Measurements from ENCODE around the gene CBS. TPM values are rescaled to one million over a fixed set of nuclear protein-coding genes. Genes with fewer than 3 reads are reported as not detected.
"Not testable (repeated sequence)": the region's sequence is repeated elsewhere in the genome, so short reads cannot be mapped to it uniquely, and the experiment has no call there.

Gene CBS
- total RNA-seq, 2 experiments from 2014 or later, result 60.4 to 64.2 TPM

DNA sequence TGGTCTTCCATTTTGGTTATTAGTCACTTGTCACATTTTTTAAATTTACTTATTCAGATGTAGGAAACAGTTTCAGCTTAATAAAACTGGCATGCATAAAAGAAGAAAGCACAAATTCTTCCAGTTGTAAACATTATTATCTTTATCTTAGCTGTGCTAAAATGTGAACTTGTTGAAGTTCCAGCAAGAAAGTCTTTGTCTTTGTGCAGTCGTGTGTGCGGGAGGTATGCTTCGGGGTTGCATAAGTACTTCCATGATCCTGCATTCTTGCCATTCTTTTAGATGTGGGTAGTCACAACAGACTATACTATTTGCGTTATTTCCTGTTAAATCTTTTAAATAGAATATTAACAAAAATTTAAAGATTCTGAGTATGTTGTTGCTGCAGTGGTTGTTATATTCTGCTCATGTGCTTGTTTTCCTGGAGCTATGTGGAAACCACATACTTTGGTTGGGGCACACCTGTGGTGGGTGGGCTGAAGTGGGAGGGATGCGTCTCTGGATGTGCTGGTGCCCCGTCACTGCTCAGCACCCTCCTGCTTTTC is 49.9 kb downstream of the CBS start:
- H3K27ac Mint-ChIP-seq, result no peak overlapping the region
- H3K4me1 Mint-ChIP-seq, result no peaks in the 10 kb centered on the region
- no peaks in the 10 kb centered on the region for H3K27me3 Mint-ChIP-seq
- H3K36me3 Mint-ChIP-seq (ENCODE audit: low read depth), result peaks cover 55% of the 10 kb centered on the region
- H3K9me3 Mint-ChIP-seq, result no peaks in the 10 kb centered on the region
- DNase-seq, result no peak
- ChIA-PET CTCF (no interaction called here), POLR2A (no interaction called here)
- no peak overlapping the region for H3K4me3 Mint-ChIP-seq

DNA sequence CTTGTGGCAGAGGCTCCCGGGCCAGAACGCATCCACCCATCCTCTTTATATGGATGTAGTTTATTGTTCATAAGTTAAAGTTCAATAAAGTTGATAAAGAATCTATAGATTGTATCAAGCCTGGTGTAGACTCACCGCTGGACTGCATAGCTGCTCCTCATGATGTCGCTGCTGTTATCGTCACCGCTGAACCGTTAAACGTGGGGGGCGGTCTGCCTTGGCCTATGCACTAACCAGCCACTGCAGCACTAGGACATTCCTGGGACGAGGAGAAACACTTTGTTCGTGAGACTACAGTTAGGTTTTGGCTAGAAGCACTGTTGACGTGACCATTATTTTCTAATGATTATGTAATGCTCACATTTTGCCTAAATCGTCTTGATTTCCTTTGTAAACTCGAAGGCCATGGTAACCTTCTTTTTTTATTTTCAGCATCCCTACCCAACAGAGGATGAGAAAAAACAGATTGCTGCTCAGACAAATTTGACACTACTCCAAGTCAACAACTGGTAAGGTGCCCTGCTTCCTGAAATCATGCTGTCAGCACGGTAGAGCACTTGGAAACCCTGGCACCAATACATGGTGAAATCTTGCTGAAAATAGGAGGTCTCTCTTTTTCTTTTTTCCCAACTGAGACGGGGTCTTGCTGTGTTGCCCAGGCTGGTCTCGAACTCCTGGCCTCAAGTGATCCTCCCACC is 51.0 kb downstream of the CBS start:
- H3K9me3 Mint-ChIP-seq, result no peaks in the 10 kb centered on the region
- ChIA-PET POLR2A (no interaction called here), CTCF (interaction anchor here (0.5 kb wide), 1 partner anchor 10 kb away, joined by 4 read pairs; no protein-coding TSS in a partner anchor)
- H3K4me1 Mint-ChIP-seq, result no peaks in the 10 kb centered on the region
- H3K27me3 Mint-ChIP-seq, result no peaks in the 10 kb centered on the region
- no peak overlapping the region for H3K27ac Mint-ChIP-seq
- no peak for DNase-seq
- no peak overlapping the region for H3K4me3 Mint-ChIP-seq
- H3K36me3 Mint-ChIP-seq (ENCODE audit: low read depth), result peaks cover 55% of the 10 kb centered on the region

DNA sequence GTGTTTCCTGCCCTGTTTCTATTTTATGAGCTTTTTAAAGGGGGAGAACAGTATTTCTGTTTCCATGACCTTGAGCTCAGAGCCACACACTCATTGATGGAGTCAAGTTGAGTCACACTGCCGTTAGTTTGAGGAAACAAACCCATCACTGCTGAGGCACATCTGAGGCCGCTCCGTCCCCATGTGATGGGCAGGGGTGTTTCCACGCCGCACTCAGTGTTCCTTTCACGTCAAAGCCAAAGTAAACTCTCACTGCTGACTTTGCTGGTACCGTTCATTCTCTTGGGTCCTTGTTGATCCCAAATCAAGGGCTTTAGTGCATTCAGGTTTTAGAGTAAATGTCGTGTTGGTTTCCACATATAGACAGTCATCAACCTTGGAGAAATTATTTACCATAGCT is 52.5 kb downstream of the CBS start:
- CTCF ChIA-PET, result no interaction called here
- Mint-ChIP-seq H3K36me3 (ENCODE audit: low read depth) (peaks cover 44% of the 10 kb centered on the region), H3K9me3 (no peaks in the 10 kb centered on the region), H3K4me1 (no peaks in the 10 kb centered on the region), H3K4me3 (no peak overlapping the region), H3K27me3 (no peaks in the 10 kb centered on the region), H3K27ac (no peak overlapping the region)
- DNase-seq, result no peak
- POLR2A ChIA-PET, result no interaction called here

DNA sequence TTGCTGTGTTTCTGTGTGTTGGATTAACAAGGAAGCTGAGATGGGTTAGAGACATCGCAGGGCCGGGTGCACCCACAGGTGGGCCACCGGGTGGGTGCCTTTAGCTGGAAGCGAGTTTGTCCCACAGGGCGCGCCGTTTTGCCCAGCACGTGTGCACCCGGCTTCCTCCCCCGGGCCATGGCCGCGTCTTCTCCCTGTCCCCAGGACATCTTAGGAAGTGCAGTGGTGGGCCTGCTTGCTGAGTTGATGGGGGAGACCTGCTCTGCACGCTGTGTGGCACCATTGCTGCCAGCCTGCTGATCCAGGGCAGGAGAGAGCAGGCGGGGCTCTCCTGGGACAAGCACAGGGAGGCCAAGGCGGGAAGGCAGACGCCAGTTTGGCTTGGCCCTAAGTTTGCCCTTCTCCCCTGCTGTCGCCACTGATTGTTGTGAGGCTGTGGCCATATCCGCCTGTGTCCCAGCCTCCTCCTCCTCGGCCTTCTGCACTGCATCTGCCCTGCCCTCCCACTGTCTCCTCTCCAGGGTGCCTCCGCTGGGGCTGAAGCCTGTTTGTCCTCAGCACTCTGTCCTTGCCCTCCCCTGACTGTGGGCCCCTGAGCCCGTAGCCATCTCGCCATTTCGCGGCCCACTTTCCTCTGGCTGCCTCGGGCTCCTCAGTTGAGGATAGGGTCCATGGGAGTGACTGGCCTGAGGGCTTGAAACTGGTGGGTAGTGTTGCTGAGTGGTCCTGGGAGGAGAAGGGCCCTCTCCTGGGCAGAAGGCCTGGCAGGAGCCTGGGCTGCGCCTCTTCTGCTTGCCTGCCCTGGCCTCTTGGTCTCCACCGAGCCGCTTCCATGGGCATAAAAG is 53.7 kb downstream of the CBS start:
- peaks cover 38% of the 10 kb centered on the region for H3K36me3 Mint-ChIP-seq (ENCODE audit: low read depth)

DNA sequence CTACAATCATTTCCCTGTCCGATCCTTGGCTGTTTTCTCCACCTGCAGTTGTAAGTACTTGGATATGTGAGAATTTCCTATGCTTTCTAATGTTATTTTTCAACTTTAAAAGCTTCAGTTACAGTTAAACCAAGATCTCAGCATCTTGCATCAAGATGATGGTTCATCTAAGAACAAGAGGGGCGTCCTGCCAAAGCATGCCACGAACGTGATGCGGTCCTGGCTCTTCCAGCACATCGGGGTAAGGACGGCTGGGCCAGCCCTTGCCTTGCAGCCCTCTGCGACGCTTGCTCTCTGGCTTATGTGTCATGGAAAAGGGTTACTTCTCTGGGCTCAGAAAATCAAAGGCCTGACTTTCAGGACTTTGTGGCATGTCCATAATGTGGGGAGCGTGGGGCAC is 54.4 kb downstream of the CBS start:
- CTCF ChIA-PET, result no interaction called here
- Mint-ChIP-seq H3K27me3 (no peaks in the 10 kb centered on the region), H3K4me1 (no peaks in the 10 kb centered on the region), H3K36me3 (ENCODE audit: low read depth) (peaks cover 43% of the 10 kb centered on the region), H3K27ac (no peak overlapping the region), H3K4me3 (no peak overlapping the region), H3K9me3 (no peaks in the 10 kb centered on the region)
- POLR2A ChIA-PET, result no interaction called here
- no peak for DNase-seq

More for the DNA sequence above, 53.7 kb downstream of the CBS start:
- H3K9me3 Mint-ChIP-seq, result no peaks in the 10 kb centered on the region
- ChIA-PET POLR2A (no interaction called here), CTCF (no interaction called here)
- no peaks in the 10 kb centered on the region for H3K4me1 Mint-ChIP-seq
- no peak overlapping the region for H3K27ac Mint-ChIP-seq
- H3K4me3 Mint-ChIP-seq, result no peak overlapping the region
- no peaks in the 10 kb centered on the region for H3K27me3 Mint-ChIP-seq
- no peak for DNase-seq

DNA sequence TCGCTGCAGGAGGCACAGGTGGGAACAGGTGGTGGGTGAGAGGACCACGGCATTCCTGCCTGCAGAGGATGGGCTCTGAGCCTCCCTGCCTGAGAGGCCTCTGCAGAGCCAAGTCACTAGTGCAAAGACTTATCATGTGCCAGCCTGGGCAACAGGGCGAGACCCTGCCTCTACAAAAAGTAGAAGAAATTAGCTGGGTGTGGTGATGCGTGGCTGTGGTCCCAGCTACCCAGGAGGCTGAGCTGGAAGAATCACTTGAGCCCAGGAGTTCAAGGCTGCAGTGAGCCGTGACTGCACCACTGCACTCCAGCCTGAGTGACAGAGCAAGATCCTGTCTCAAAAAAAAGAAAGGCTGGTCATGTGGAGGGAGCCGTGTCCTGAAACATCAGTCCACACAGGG is 54.9 kb downstream of the CBS start:
- ChIA-PET CTCF (no interaction called here), POLR2A (no interaction called here)
- Mint-ChIP-seq H3K4me3 (no peak overlapping the region), H3K36me3 (ENCODE audit: low read depth) (peaks cover 47% of the 10 kb centered on the region), H3K9me3 (no peaks in the 10 kb centered on the region), H3K4me1 (peaks cover 3% of the 10 kb centered on the region), H3K27me3 (no peaks in the 10 kb centered on the region), H3K27ac (no peak overlapping the region)
- DNase-seq, result no peak

DNA sequence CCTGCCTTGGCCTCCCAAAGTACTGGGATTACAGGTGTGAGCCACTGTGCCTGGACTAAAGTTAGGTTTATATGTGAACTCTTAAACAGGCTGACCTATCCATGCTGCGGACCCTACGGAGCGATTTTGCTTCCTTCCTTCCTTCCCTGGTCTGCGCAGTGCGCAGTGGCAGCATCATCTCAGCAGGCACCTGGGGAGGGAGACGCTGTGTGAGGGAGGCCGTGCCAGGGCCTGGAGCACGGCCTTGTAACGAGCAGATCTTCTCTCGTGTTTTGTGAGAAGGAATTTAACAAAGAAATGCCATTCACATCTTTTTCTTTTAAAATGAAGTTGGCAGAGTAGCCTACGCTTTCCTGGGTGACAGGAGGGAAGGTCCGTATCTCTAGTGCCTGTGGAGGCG is 55.5 kb downstream of the CBS start:
- Mint-ChIP-seq H3K4me3 (no peak overlapping the region), H3K27me3 (no peaks in the 10 kb centered on the region), H3K4me1 (peaks cover 5% of the 10 kb centered on the region), H3K36me3 (ENCODE audit: low read depth) (peaks cover 47% of the 10 kb centered on the region), H3K9me3 (no peaks in the 10 kb centered on the region), H3K27ac (no peak overlapping the region)
- ChIA-PET POLR2A (no interaction called here), CTCF (no interaction called here)
- no peak for DNase-seq

DNA sequence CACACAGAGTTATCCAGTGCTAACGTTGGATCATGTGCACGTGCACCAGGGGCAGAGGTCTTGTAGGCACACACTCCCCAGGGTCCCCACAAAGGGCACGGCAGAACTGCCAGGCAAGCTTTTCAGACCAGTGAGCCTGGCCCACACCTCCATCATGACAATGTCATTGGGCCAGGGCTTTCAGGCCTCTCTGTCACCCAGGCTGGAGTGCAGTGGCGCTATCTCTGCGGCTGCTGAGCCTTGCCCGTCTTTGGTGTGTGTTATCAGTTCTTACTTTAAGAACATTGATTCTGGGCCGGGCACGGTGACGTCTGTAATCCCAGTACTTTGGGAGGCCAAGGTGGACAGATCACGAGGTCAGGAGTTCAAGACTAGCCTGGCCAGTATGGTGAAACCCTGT is 57.1 kb downstream of the CBS start:
- POLR2A ChIA-PET, result no interaction called here
- H3K4me3 Mint-ChIP-seq, result no peak overlapping the region
- H3K27me3 Mint-ChIP-seq, result no peaks in the 10 kb centered on the region
- CTCF ChIA-PET, result interaction anchor here (0.7 kb wide), 1 partner anchor 616 kb away, joined by 5 read pairs; no protein-coding TSS in a partner anchor
- no peak overlapping the region for H3K27ac Mint-ChIP-seq
- peaks cover 48% of the 10 kb centered on the region for H3K36me3 Mint-ChIP-seq (ENCODE audit: low read depth)
- no peaks in the 10 kb centered on the region for H3K9me3 Mint-ChIP-seq
- no peak for DNase-seq
- peaks cover 5% of the 10 kb centered on the region for H3K4me1 Mint-ChIP-seq

DNA sequence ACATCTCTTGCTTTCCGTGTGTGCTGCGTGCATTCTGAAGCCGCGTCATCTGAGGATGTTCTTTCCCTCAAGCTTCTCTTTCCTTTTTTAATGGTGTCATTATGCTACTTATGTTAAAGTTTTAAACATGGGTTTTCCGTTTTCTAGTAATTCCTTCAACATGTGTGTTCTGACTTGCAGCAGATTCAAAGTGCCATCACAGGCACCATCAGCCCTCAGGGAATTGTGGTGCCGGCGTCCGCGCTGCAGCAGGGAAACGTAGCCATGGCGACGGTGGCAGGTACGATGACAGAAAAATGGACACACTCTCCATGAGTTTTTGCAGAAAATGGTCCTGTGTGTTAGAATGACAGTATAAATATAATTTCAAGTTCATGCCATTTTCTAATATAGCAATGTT is 58.9 kb downstream of the CBS start:
- no peak for DNase-seq
- Mint-ChIP-seq H3K9me3 (no peaks in the 10 kb centered on the region), H3K4me3 (no peak overlapping the region), H3K4me1 (peaks cover 5% of the 10 kb centered on the region), H3K27ac (no peak overlapping the region), H3K36me3 (ENCODE audit: low read depth) (peaks cover 47% of the 10 kb centered on the region), H3K27me3 (no peaks in the 10 kb centered on the region)
- ChIA-PET POLR2A (no interaction called here), CTCF (no interaction called here)

DNA sequence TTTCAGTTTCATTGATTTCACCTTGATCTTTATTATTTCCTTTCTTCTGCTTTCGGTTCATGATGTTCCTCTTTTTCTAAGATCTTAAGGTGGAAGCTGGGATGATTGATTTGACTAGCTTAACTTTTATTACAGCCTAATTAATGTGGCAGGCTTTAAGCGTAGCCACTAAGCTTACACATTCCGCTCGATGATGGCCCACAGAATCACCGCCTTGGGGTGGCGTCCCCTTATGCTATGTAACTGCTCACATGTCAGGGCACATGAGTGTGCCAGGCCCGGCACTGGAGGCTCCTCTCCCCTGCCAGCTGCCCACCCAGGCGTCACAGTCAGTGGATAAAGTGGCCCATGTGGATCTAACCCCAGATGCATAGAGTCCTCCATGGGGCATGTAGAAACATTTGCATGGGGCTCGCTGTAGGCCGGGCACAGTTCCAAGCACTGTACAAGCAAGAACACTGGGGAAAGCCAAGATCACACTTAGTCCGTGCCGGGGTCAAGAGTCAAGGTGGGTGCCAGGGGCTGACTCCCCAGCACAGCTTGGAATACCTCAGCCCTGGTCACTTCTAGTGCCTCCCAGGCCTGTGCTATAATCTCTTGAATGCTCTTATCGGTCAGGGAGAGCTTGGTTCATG is 59.6 kb downstream of the CBS start:
- H3K36me3 Mint-ChIP-seq (ENCODE audit: low read depth), result peaks cover 46% of the 10 kb centered on the region
- POLR2A ChIA-PET, result no interaction called here
- CTCF ChIA-PET, result no interaction called here
- no peak overlapping the region for H3K27ac Mint-ChIP-seq
- H3K9me3 Mint-ChIP-seq, result no peaks in the 10 kb centered on the region
- peaks cover 5% of the 10 kb centered on the region for H3K4me1 Mint-ChIP-seq
- H3K27me3 Mint-ChIP-seq, result no peaks in the 10 kb centered on the region
- H3K4me3 Mint-ChIP-seq, result no peak overlapping the region
- no peak for DNase-seq

DNA sequence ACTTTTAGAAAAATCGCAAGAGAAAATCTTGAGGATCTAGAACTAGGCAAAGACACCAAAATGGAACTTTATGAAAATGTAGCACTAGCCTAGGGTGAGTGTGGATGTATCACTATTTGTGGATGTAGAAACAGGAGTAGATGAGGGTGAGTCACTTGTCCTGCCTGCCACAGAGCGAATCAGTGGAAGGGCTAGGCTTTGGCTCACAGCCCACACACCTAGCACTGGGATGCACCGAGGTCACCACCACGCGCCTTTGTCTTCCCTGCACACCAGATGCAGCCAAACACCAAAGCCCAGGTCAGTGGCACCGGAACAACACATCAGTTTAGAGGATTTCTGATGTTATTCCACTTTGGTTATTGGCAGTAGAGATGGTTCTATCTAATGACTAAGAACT is 63.0 kb downstream of the CBS start:
- ChIA-PET CTCF (no interaction called here), POLR2A (no interaction called here)
- no peaks in the 10 kb centered on the region for H3K27me3 Mint-ChIP-seq
- no peak overlapping the region for H3K4me3 Mint-ChIP-seq
- peaks cover 54% of the 10 kb centered on the region for H3K36me3 Mint-ChIP-seq (ENCODE audit: low read depth)
- H3K4me1 Mint-ChIP-seq, result peaks cover 5% of the 10 kb centered on the region
- H3K27ac Mint-ChIP-seq, result no peak overlapping the region
- no peak for DNase-seq
- no peaks in the 10 kb centered on the region for H3K9me3 Mint-ChIP-seq

DNA sequence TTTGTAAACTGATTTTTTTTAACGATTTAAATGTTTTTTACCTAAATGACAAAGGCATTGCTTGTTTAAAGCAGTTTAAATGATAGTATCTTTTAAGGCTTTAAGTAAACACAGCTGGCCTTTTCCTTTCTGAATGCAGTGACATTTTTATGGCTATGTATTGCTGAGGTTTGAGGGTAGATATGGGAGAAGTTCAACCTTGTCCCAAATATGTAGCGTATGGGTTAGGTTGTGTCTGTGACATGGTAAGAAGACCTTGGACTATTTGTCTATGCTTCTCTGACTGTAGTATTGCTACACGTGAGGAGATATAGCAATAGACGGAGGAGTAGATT is 68.8 kb downstream of the CBS start:
- CTCF ChIA-PET, result no interaction called here
- Mint-ChIP-seq H3K27me3 (no peaks in the 10 kb centered on the region), H3K36me3 (ENCODE audit: low read depth) (peaks cover 49% of the 10 kb centered on the region), H3K9me3 (no peaks in the 10 kb centered on the region), H3K4me3 (no peak overlapping the region), H3K4me1 (no peaks in the 10 kb centered on the region), H3K27ac (no peak overlapping the region)
- POLR2A ChIA-PET, result no interaction called here
- DNase-seq, result no peak

DNA sequence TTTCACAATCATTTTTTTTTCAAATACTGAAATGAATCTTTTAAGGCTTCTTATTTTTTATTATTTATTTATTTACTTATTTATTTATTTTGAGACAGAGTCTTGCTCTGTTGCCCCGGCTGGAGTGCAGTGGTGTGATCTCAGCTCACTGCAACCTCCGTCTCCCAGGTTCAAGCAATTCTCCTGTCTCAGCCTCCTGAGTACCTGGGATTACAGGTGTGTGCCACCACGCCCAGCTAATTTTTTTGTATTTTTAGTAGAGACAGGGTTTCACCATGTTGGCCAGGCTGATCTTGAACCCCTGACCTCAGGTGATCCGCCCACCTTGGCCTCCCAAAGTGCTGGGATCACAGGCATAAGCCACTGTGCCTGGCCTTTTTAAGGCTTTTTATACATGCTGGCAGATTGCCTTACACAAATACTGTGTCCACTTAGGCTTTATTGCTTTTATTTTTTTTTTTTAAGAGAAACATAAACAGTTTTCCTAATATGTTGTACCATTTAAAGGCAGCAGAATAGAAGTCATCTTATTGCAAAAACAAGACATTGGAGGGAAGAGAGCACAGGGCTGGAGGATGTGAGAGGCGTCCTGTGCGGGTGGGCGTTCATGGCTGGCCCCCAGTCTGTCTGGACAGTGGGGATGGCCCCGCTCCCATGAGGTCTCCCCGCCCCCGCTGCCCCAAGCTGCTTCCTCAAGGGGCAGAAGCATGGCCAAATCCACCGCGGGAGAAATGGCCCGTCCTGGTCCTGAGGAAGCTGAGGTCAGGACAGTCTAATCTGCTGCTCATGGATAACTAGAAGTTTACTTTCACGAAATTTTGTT is 69.4 kb downstream of the CBS start:
- H3K27me3 Mint-ChIP-seq, H3K9me3 Mint-ChIP-seq, POLR2A ChIA-PET, H3K4me1 Mint-ChIP-seq, CTCF ChIA-PET, H3K27ac Mint-ChIP-seq, H3K4me3 Mint-ChIP-seq, DNase-seq: not testable (repeated sequence)
- H3K36me3 Mint-ChIP-seq (ENCODE audit: low read depth), result peaks cover 44% of the 10 kb centered on the region

Data from activated CD4-positive, alpha-beta memory T cell treated with anti-CD3 and anti-CD28 coated beads, Interleukin-2, amount 10 ng/mL, durations not matched to agents 7 days and 5 days (primary cell).